ENCODE data around the gene BCL11A.

The BCL11A gene

DNA sequence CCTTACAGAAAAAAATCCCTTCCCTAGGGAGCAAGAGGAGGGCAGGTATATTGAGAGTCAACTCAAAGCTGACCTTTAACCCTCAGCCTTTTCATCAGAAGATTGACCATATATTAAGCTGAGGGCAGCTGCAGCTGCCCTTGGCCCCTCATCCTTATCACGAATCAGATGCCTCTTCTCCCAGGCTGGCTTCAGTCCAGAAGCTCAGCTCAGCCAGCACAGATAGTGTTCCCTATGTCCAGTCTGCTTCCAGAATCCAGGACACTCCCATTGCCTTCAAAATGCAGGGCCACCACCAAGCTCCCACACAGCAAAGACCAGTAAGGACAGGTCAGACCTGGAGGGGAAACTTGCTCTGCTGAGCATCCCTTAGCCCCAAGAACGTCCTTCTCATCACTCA, 146.1 kb downstream of the BCL11A start:
- DNase-seq (ENCODE audit: low read depth in 2 of 2) = no peak

DNA sequence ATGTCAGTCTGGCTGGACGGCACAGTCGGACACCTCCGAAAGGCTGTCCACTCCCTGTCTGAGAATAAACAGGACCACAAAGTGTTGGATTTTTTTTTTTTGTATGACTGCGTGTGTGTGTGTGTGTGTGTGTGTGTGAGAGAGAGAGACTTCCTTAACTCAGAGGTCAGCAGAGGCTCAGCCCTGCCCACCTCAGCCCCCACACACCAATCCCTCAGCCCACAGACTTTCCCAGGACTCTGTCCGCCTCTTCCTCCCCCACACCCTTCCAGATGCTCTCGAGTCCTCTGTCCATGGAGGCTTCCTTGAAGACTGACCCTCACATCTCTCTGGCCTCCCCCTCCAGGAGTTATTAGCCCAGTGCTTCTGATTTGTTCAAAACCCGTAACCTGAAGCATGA, 147.3 kb downstream of the BCL11A start:
- DNase-seq (ENCODE audit: low read depth in 2 of 2) = no peak

DNA sequence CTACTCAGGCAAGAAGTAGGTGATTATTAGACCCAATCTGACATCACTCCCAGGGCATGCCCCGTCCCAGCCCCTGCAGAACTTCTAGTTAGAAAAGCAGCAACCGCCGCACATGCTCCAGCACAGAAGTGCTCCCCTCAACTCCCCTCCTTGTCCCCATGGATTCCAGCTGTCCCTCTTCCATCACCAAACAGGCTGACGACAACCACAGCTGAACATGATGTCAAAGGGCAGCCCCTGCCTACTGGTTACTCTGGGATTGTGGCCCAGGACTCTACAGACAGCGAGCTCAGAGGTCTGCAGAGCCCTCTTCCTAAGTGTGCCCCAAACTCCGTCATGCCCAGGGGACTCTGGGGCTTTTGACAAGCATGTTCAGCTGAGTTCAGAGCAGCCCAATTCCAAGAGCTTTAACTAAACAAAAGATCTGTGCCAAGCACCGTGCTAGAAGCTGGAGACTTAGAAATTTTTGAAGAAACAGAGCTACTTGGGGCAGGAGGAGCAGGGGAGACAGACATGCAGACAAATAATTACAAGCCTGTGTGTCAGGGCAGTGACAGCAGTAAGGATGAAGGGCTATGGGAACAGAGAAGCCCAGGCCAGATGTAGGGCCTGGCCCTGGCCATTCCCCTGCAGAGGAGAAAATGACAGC, 148.1 kb downstream of the BCL11A start:
- no peak for DNase-seq (ENCODE audit: low read depth in 2 of 2)
